HepG2 (cell line): Measurements from ENCODE around the gene SPOPL. TPM values are rescaled to one million over a fixed set of nuclear protein-coding genes. Genes with fewer than 3 reads are reported as not detected.
"Not testable (repeated sequence)": the region's sequence is repeated elsewhere in the genome, so short reads cannot be mapped to it uniquely, and the experiment has no call there.

ENCODE experiments used
- ATAC-seq: fragments of 200-7000 bp; cut with Tn5 transposase; 3 replicates; pipeline ENCODE4 v1.9.1; 2020; ENCODE audit warnings: mild to moderate bottlenecking, moderate library complexity
- BruUV-seq: library from RNA; stranded (reverse); fragments of 400-500 nt; replicated peaks from 2 replicates; lab custom pipeline; 2021; lab: Mats Ljungman, UMichigan
- CTCF ChIA-PET: fragments of 300-600 bp; formaldehyde crosslinking; extraction: SDS; loops from one replicate; lab custom pipeline; 2021; ENCODE audit warnings: low total read pairs, inconsistent platforms, low intra/inter-chr PET ratio; lab: Yijun Ruan, JAX
- POLR2A ChIA-PET: fragments of 350-600 bp; sonication (Branson Sonifier 250); formaldehyde crosslinking; loops from one replicate; lab custom pipeline; 2020; ENCODE audit warnings: antibody characterized with exemption, inconsistent platforms; lab: Yijun Ruan, JAX
- DNase-seq: peaks from one replicate; pipeline ENCODE4 v3.0.0-alpha.2; 2015; ENCODE audit warnings: low spot score
- FAIRE-seq: peaks from 3 replicates; lab custom pipeline; 2011; peaks lifted over from hg19 to GRCh38; lab: Jason Lieb, UNC
- H2AFZ ChIP-seq: one replicate; pipeline ENCODE4 v1.6.1; 2011; ENCODE audit warnings: low read length, inconsistent platforms
- H3K27ac ChIP-seq: fragments of 300-600 bp; 3 replicates; pipeline ENCODE4 v1.8.0; 2011; ENCODE audit warnings: mixed run types, mild to moderate bottlenecking, mixed read lengths, low read length, inconsistent platforms; ENCODE audit not compliant: insufficient read depth; ENCODE audit errors: extremely low read length
- H3K27me3 ChIP-seq, 2 experiments: fragments of 200-600 bp in 1 of 2; 2 replicates in 1 of 2; 3 replicates in 1 of 2; pipeline versions ENCODE4 v1.6.0 to v1.8.0; 2011; ENCODE audit warnings: low read length in 2 of 2, mild to moderate bottlenecking in 2 of 2, moderate library complexity in 2 of 2, inconsistent platforms in 1 of 2; ENCODE audit not compliant: insufficient read depth in 2 of 2, control insufficient read depth in 1 of 2
- H3K36me3 ChIP-seq, 2 experiments: fragments of 200-600 bp in 1 of 2; replicated peaks in 1 of 2; 2 replicates in 1 of 2; 3 replicates in 1 of 2; pipeline versions ENCODE4 v1.5.1 to v1.8.0; 2011; ENCODE audit warnings: low read length in 2 of 2, inconsistent platforms in 1 of 2; ENCODE audit not compliant: insufficient read depth in 2 of 2, control insufficient read depth in 1 of 2
- H3K4me1 ChIP-seq: 2 replicates; pipeline ENCODE4 v1.5.1; 2012; ENCODE audit warnings: low read length, inconsistent platforms; ENCODE audit not compliant: insufficient read depth
- H3K4me2 ChIP-seq: 2 replicates; pipeline ENCODE4 v1.6.0; 2011; ENCODE audit warnings: low read depth, low read length, inconsistent platforms
- H3K4me3 ChIP-seq, 3 experiments: fragments of 200-600 bp in 1 of 3; sonication (generic), shearing (Covaris generic) in 1 of 3; replicated peaks in 1 of 3; 2 replicates each; pipeline ENCODE4 v1.5.1; 2011 to 2016; ENCODE audit warnings: low read length in 3 of 3, inconsistent platforms in 2 of 3, low read depth in 2 of 3, mild to moderate bottlenecking in 2 of 3, control low read depth in 1 of 3, mixed read lengths in 1 of 3; ENCODE audit not compliant: insufficient read depth in 1 of 3
- H3K79me2 ChIP-seq: one replicate; pipeline ENCODE4 v1.6.1; 2011; ENCODE audit warnings: low read length, inconsistent platforms; ENCODE audit not compliant: insufficient read depth
- H3K9ac ChIP-seq: 2 replicates; pipeline ENCODE4 v1.6.0; 2011; ENCODE audit warnings: mild to moderate bottlenecking, low read depth, low read length, inconsistent platforms; ENCODE audit not compliant: insufficient read depth
- H3K9me3 ChIP-seq: 2 replicates; pipeline ENCODE4 v1.5.1; 2012; ENCODE audit warnings: mild to moderate bottlenecking, low read length
- H4K20me1 ChIP-seq: 2 replicates; pipeline ENCODE4 v1.6.0; 2011; ENCODE audit warnings: inconsistent platforms, mild to moderate bottlenecking, low read length, moderate library complexity; ENCODE audit not compliant: insufficient read depth
- CEBPG ChIP-seq: IDR thresholded peaks from 2 replicates; pipeline ENCODE4 v1.6.1; 2016
- HNF4A ChIP-seq: sonication (generic); formaldehyde crosslinking; IDR thresholded peaks from 2 replicates; pipeline ENCODE4 v1.4.0; 2020; ENCODE audit warnings: missing genetic modification reagents
- HNF4G ChIP-seq, 2 experiments: sonication (generic) in 1 of 2; formaldehyde crosslinking in 1 of 2; IDR thresholded peaks; 2 replicates each; pipeline versions ENCODE4 v1.4.0 to v1.6.1; 2011 to 2020; ENCODE audit warnings: borderline replicate concordance in 2 of 2, low read depth in 2 of 2, mild to moderate bottlenecking in 2 of 2, low read length in 1 of 2, missing genetic modification reagents in 1 of 2, moderate library complexity in 1 of 2
- HOMEZ ChIP-seq: IDR thresholded peaks from 2 replicates; pipeline ENCODE4 v1.6.1; 2016; ENCODE audit warnings: low read depth
- KAT7 ChIP-seq: IDR thresholded peaks from 2 replicates; pipeline ENCODE4 v1.6.1; 2018; ENCODE audit warnings: borderline replicate concordance, missing compliant biosample characterization
- NFRKB ChIP-seq: fragments of 450-650 bp; IDR thresholded peaks from 2 replicates; pipeline ENCODE4 v1.6.1; 2017
- SMAD3 ChIP-seq: sonication (generic); formaldehyde crosslinking; IDR thresholded peaks from 2 replicates; pipeline ENCODE4 v1.4.0; 2020; ENCODE audit warnings: missing genetic modification reagents
- ZMYM4 ChIP-seq: sonication (generic); formaldehyde crosslinking; IDR thresholded peaks from 2 replicates; pipeline ENCODE4 v1.8.1; 2023; ENCODE audit warnings: mild to moderate bottlenecking, missing genetic modification reagents
- ZNF292 ChIP-seq: sonication (generic); formaldehyde crosslinking; IDR thresholded peaks from 2 replicates; pipeline ENCODE4 v1.8.1; 2022; ENCODE audit warnings: mild to moderate bottlenecking, low read depth, missing genetic modification reagents, borderline replicate concordance
- ZNF501 ChIP-seq: sonication (generic); formaldehyde crosslinking; IDR thresholded peaks from 2 replicates; pipeline ENCODE4 v1.5.1; 2020; ENCODE audit warnings: mild to moderate bottlenecking, moderate library complexity, missing genetic modification reagents
- ZNF644 ChIP-seq: IDR thresholded peaks from 2 replicates; pipeline ENCODE4 v1.6.1; 2016; ENCODE audit warnings: low read depth
- WGBS: methylation state at CpG from one replicate; pipeline ENCODE4 v1.1.6; 2017; ENCODE audit warnings: low lambda C conversion rate; 5-methylcytosine and 5-hydroxymethylcytosine counted together
- in situ Hi-C: cut with HindIII; loops from 2 replicates; pipeline ENCODE4 v1.10.0; 2017; ENCODE audit warnings: low pct_unique_long_range_greater_than_20kb; ENCODE audit not compliant: extremely low pct_ligation_motif_present
- intact Hi-C: fragments of 100-400 bp; cut with micrococcal nuclease; formaldehyde crosslinking; loops from one replicate; pipeline ENCODE4 v1.10.0; 2022; ENCODE audit not compliant: unreplicated experiment
- polyA plus RNA-seq, 8 experiments: library from polyadenylated mRNA; depleted of rRNA in 3 of 8; stranded (reverse) in 7 of 8; unstranded in 1 of 8; fragments of >200 nt; fragmentation: Illumina TruSeq in 4 of 8; extraction: Trizol in 4 of 8; gene quantifications; 2 replicates each; pipeline versions ENCODE4 v1.2.1 to v1.2.3, GENCODE V29; 2011 to 2016; ENCODE audit warnings: low read depth in 4 of 8, missing spikeins in 1 of 8, mixed read lengths in 1 of 8; ENCODE audit not compliant: insufficient read depth in 1 of 8
- total RNA-seq, 5 experiments: library from RNA; depleted of rRNA; stranded (reverse); fragments of >200 nt; fragmentation: Illumina TruSeq; extraction: Trizol; gene quantifications; 2 replicates each; pipeline ENCODE4 v1.2.3, GENCODE V29; 2016; ENCODE audit warnings: low read depth in 1 of 5

SPOPL gene
- total and polyA plus RNA-seq, 2 of the 13 experiments (the other 11 are each of a cell fraction or from before 2014, with no cell fraction given) = 12.6 to 51.6 TPM

GRCh38 chr2:138455691-138456090 lies 45.9 kb upstream of the SPOPL start:
- Histone ChIP-seq H3K9ac (peak overlapping the region; percentile 31), H4K20me1 (no peaks in the 10 kb centered on the region), H3K27ac (peak overlapping the region; percentile 37), H3K9me3 (no peaks in the 10 kb centered on the region), H3K4me1 (peaks cover 22% of the 10 kb centered on the region), H3K4me3 (peak overlapping the region in 2 of 3 experiments; percentile 12 to 20; a peak in 2 of 6 replicates), H3K79me2 (no peaks in the 10 kb centered on the region), H3K4me2 (peak overlapping the region; percentile 60), H3K27me3 (no peaks in the 10 kb centered on the region), H2AFZ (peak overlapping the region; percentile 85), H3K36me3 (no peaks in the 10 kb centered on the region)
- CTCF ChIA-PET = no interaction called here
- in situ Hi-C loops = no loop called here
- intact Hi-C loops = no loop called here
- TF ChIP-seq NFRKB = no peak
- 0 out of 2 replicates have a peak, but pooled peaks have one; percentile 7 for TF ChIP-seq ZNF501
- no peak for TF ChIP-seq SMAD3 (CRISPR knock-in tag)
- TF ChIP-seq ZNF292 (CRISPR knock-in tag) = peak; percentile 49; the same call in 1 of the 2 replicates
- TF ChIP-seq HNF4G (IDR thresholded peaks at IDR 0.05; ENCODE audit: borderline replicate concordance, low read depth, low read length) = 0 out of 2 replicates have a peak, but pooled peaks have one; percentile 2
- TF ChIP-seq HNF4G (CRISPR knock-in tag; IDR thresholded peaks at IDR 0.05; ENCODE audit: borderline replicate concordance, low read depth) = no peak
- POLR2A ChIA-PET = interaction anchor here (1.8 kb wide), 1 partner anchor 36 kb away, joined by 4 read pairs; no protein-coding TSS in a partner anchor
- WGBS = 37% methylated on average over 2 of the region's 2 CpGs
- FAIRE-seq (no peak), ATAC-seq (peak; percentile 82), DNase-seq (no peak)
- no TSS peak for BruUV-seq

- FAIRE-seq, BruUV-seq, in situ Hi-C loops: not testable (repeated sequence)
Observed at GRCh38 chr2:138462689-138463088, 38.9 kb upstream of the SPOPL start.

More at GRCh38 chr2:138462689-138463088, 38.9 kb upstream of the SPOPL start:
- H3K4me2 ChIP-seq, POLR2A ChIA-PET, H3K27ac ChIP-seq, CTCF ChIA-PET, H3K27me3 ChIP-seq, H2AFZ ChIP-seq, ATAC-seq, H3K9ac ChIP-seq, intact Hi-C loops, H4K20me1 ChIP-seq, H3K9me3 ChIP-seq, H3K36me3 ChIP-seq, H3K4me3 ChIP-seq, H3K79me2 ChIP-seq: not testable (repeated sequence)
- TF ChIP-seq ZMYM4 (CRISPR knock-in tag) (0 out of 2 replicates have a peak, but pooled peaks have one; percentile 24), KAT7 (CRISPR knock-in tag) (0 out of 2 replicates have a peak, but pooled peaks have one; percentile 31), HNF4A (peak; percentile 60), CEBPG (CRISPR knock-in tag) (0 out of 2 replicates have a peak, but pooled peaks have one; percentile 9), ZNF644 (0 out of 2 replicates have a peak, but pooled peaks have one; percentile 16), HOMEZ (CRISPR knock-in tag) (peak; percentile 41; the same call in 1 of the 2 replicates)
- WGBS = 79% methylated on average over 3 of the region's 3 CpGs
- peaks cover 11% of the 10 kb centered on the region for H3K4me1 ChIP-seq
- DNase-seq = peak; percentile 17
